PC-9 (cell line): ENCODE results near the gene NHLRC2. TPM values are rescaled to one million over a fixed set of nuclear protein-coding genes. Genes with fewer than 3 reads are reported as not detected.

Experiments used
- BruUV-seq: library from RNA; stranded (reverse); fragments of 400-500 nt; replicated peaks from 2 replicates; lab custom pipeline; 2021; lab: Mats Ljungman, UMichigan
- CTCF ChIA-PET: fragments of 300-600 bp; sonication (Branson Sonifier 250); formaldehyde crosslinking; loops from one replicate; lab custom pipeline; 2022; ENCODE audit warnings: antibody characterized with exemption; lab: Charles Lee
- POLR2A ChIA-PET: fragments of 300-600 bp; sonication (Branson Sonifier 250); formaldehyde crosslinking; loops from one replicate; lab custom pipeline; 2022; ENCODE audit warnings: antibody characterized with exemption; ENCODE audit not compliant: unreplicated experiment; lab: Charles Lee
- DNase-seq, 2 experiments: peaks; one replicate each; pipeline versions ENCODE4 v3.0.0 to v3.0.0-alpha.2; 2015 to 2022; ENCODE audit warnings: mixed read lengths in 1 of 2
- H2AFZ ChIP-seq: fragments of 200-600 bp; sonication (generic); 2 replicates; pipeline ENCODE4 v1.8.1; 2017; ENCODE audit warnings: antibody characterized with exemption
- H3F3A ChIP-seq: fragments of 200-600 bp; sonication (generic); 2 replicates; pipeline ENCODE4 v1.8.1; 2017; ENCODE audit warnings: antibody characterized with exemption, mild to moderate bottlenecking, low read depth; ENCODE audit not compliant: insufficient read depth
- H3K27ac ChIP-seq: fragments of 200-600 bp; sonication (generic); 2 replicates; pipeline ENCODE4 v1.6.1; 2016; ENCODE audit warnings: mixed run types
- H3K27me3 ChIP-seq: fragments of 200-600 bp; sonication (generic); 2 replicates; pipeline ENCODE4 v1.6.1; 2016; ENCODE audit warnings: low read depth, mixed run types; ENCODE audit not compliant: insufficient read depth
- H3K36me3 ChIP-seq: fragments of 200-600 bp; sonication (generic); 2 replicates; pipeline ENCODE4 v1.6.1; 2016; ENCODE audit warnings: low read depth, mixed run types
- H3K4me1 ChIP-seq: fragments of 200-600 bp; sonication (generic); replicated peaks from 2 replicates; pipeline ENCODE4 v1.6.1; 2016; ENCODE audit warnings: mixed run types; ENCODE audit not compliant: insufficient read depth
- H3K4me2 ChIP-seq: fragments of 200-600 bp; sonication (generic); 2 replicates; pipeline ENCODE4 v1.6.1; 2017; ENCODE audit warnings: mixed run types
- H3K4me3 ChIP-seq: fragments of 200-600 bp; sonication (generic); 2 replicates; pipeline ENCODE4 v1.6.1; 2016; ENCODE audit warnings: mixed run types
- H3K79me2 ChIP-seq: fragments of 200-600 bp; sonication (generic); 2 replicates; pipeline ENCODE4 v1.6.1; 2017; ENCODE audit warnings: low read depth, mixed run types
- H3K9me2 ChIP-seq: fragments of 200-600 bp; sonication (generic); 2 replicates; pipeline ENCODE4 v1.8.1; 2017; ENCODE audit warnings: mild to moderate bottlenecking; ENCODE audit not compliant: insufficient read depth
- H3K9me3 ChIP-seq: fragments of 200-600 bp; sonication (generic); 2 replicates; pipeline ENCODE4 v1.8.1; 2016; ENCODE audit warnings: low read depth; ENCODE audit not compliant: insufficient read depth
- H4K20me1 ChIP-seq: fragments of 200-600 bp; sonication (generic); 2 replicates; pipeline ENCODE4 v1.8.1; 2017; ENCODE audit not compliant: insufficient read depth
- EZH2 ChIP-seq: fragments of 200-600 bp; sonication (generic); IDR thresholded peaks from 2 replicates; pipeline ENCODE4 v1.8.0; 2017; ENCODE audit warnings: antibody characterized with exemption, low read depth
- intact Hi-C: fragments of 100-400 bp; cut with micrococcal nuclease; formaldehyde crosslinking; loops from one replicate; pipeline ENCODE4 v1.10.0; 2022; ENCODE audit not compliant: unreplicated experiment
- total RNA-seq: library from RNA; stranded (reverse); gene quantifications from 2 replicates; pipeline ENCODE4 v1.2.3, GENCODE V29; 2021
- TF ChIP-seq, protein P1 (sequence below): fragments of 200-600 bp; sonication (generic); conservative IDR thresholded peaks from 2 replicates; pipeline ENCODE4 v1.6.1; 2017; ENCODE audit warnings: mixed run types, antibody characterized with exemption, mild to moderate bottlenecking, moderate library complexity

NHLRC2 gene
- total RNA-seq, 1 experiment from 2014 or later, result 22.8 TPM

GRCh38 chr10:113875212-113875611, 20.8 kb downstream of the NHLRC2 start:
- TF ChIP-seq, protein P1, sequence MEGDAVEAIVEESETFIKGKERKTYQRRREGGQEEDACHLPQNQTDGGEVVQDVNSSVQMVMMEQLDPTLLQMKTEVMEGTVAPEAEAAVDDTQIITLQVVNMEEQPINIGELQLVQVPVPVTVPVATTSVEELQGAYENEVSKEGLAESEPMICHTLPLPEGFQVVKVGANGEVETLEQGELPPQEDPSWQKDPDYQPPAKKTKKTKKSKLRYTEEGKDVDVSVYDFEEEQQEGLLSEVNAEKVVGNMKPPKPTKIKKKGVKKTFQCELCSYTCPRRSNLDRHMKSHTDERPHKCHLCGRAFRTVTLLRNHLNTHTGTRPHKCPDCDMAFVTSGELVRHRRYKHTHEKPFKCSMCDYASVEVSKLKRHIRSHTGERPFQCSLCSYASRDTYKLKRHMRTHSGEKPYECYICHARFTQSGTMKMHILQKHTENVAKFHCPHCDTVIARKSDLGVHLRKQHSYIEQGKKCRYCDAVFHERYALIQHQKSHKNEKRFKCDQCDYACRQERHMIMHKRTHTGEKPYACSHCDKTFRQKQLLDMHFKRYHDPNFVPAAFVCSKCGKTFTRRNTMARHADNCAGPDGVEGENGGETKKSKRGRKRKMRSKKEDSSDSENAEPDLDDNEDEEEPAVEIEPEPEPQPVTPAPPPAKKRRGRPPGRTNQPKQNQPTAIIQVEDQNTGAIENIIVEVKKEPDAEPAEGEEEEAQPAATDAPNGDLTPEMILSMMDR, result no peak
- no peak for TF ChIP-seq EZH2
- CTCF ChIA-PET, result interaction anchor here (0.5 kb wide), 1 partner anchor 30 kb away, joined by 5 read pairs; no protein-coding TSS in a partner anchor
- Histone ChIP-seq H4K20me1 (no peaks in the 10 kb centered on the region), H3K9me3 (no peaks in the 10 kb centered on the region), H3K36me3 (no peaks in the 10 kb centered on the region), H3K4me2 (no peak overlapping the region), H3K79me2 (0 out of 2 replicates have a peak, but pooled peaks cover 4% of the 10 kb centered on the region), H2AFZ (no peak overlapping the region), H3K27me3 (no peaks in the 10 kb centered on the region), H3F3A (no peaks in the 10 kb centered on the region), H3K27ac (no peak overlapping the region), H3K9me2 (no peaks in the 10 kb centered on the region), H3K4me3 (no peak overlapping the region), H3K4me1 (no peaks in the 10 kb centered on the region)
- intact Hi-C loops, result no loop called here
- POLR2A ChIA-PET, result interaction anchor here (0.6 kb wide), 1 partner anchor 193 kb away, joined by 3 read pairs; no protein-coding TSS in a partner anchor
- no peak for DNase-seq
- no TSS peak for BruUV-seq

GRCh38 chr10:113876461-113876860, 22.0 kb downstream of the NHLRC2 start:
- Histone ChIP-seq H2AFZ (no peak overlapping the region), H4K20me1 (no peaks in the 10 kb centered on the region), H3K9me3 (no peaks in the 10 kb centered on the region), H3K27ac (no peak overlapping the region), H3K36me3 (no peaks in the 10 kb centered on the region), H3F3A (no peaks in the 10 kb centered on the region), H3K4me2 (no peak overlapping the region), H3K79me2 (0 out of 2 replicates have a peak, but pooled peaks cover 4% of the 10 kb centered on the region), H3K4me1 (no peaks in the 10 kb centered on the region), H3K4me3 (no peak overlapping the region), H3K27me3 (no peaks in the 10 kb centered on the region), H3K9me2 (no peaks in the 10 kb centered on the region)
- DNase-seq, result no peak
- intact Hi-C loops, result no loop called here
- TF ChIP-seq, protein P1, result no peak
- no peak for TF ChIP-seq EZH2
- no TSS peak for BruUV-seq
- ChIA-PET POLR2A (no interaction called here), CTCF (no interaction called here)

DNA sequence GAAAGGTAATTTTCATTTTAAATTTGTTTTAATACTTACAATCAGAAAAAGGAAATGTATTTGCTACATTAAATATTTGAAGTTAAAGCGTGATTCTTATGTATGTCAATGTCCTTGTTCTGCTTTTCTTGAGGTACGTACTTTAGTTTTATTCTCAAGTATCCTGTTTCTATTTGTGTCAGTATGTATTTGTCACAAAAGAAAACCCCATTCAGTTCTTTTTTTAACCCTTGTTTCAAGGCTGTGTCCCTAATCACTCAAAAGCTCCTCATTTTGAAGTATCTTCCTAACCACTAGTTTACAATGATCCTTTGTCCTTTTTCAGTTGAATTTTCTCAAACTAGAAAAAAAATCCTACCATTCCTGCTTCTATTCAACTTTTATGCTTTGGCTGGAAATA, 25.2 kb downstream of the NHLRC2 start:
- TF ChIP-seq, protein P1, result no peak
- Histone ChIP-seq H3K79me2 (0 out of 2 replicates have a peak, but pooled peaks cover 2% of the 10 kb centered on the region), H3K36me3 (no peaks in the 10 kb centered on the region), H3K4me3 (no peak overlapping the region), H3F3A (no peaks in the 10 kb centered on the region), H3K4me1 (no peaks in the 10 kb centered on the region), H2AFZ (no peak overlapping the region), H3K27ac (no peak overlapping the region), H4K20me1 (no peaks in the 10 kb centered on the region), H3K9me2 (no peaks in the 10 kb centered on the region), H3K4me2 (no peak overlapping the region), H3K9me3 (no peaks in the 10 kb centered on the region), H3K27me3 (no peaks in the 10 kb centered on the region)
- DNase-seq, result no peak
- BruUV-seq, result no TSS peak
- CTCF ChIA-PET, result no interaction called here
- intact Hi-C loops, result no loop called here
- POLR2A ChIA-PET, result no interaction called here
